RWPE2 (cell line): ENCODE results near the gene MRGPRX3.

ENCODE experiments used
- ATAC-seq: fragments of 200-7000 bp; cut with Tn5 transposase; 3 replicates; pipeline ENCODE4 v1.9.1; 2021; ENCODE audit warnings: low read depth
- DNase-seq: peaks from one replicate; pipeline ENCODE4 v3.0.0-alpha.2; 2020; ENCODE audit warnings: low spot score
- H3K27ac ChIP-seq: fragments of 450-650 bp; 2 replicates; pipeline ENCODE4 v1.5.1; 2017; ENCODE audit warnings: mild to moderate bottlenecking; ENCODE audit not compliant: poor library complexity, severe bottlenecking
- H3K27me3 ChIP-seq: fragments of 250-450 bp; sonication (Bioruptor Pico); 2 replicates; pipeline ENCODE4 v1.5.1; 2021; ENCODE audit warnings: mild to moderate bottlenecking, moderate library complexity; ENCODE audit not compliant: insufficient read depth, poor library complexity, severe bottlenecking
- H3K36me3 ChIP-seq: fragments of 250-450 bp; sonication (Bioruptor Pico); 2 replicates; pipeline ENCODE4 v1.5.1; 2020; ENCODE audit warnings: low read depth, mild to moderate bottlenecking, moderate library complexity
- H3K4me1 ChIP-seq: fragments of 250-450 bp; sonication (Bioruptor Pico); 2 replicates; pipeline ENCODE4 v1.5.1; 2021; ENCODE audit warnings: mild to moderate bottlenecking, moderate library complexity; ENCODE audit not compliant: insufficient read depth, poor library complexity, severe bottlenecking
- H3K4me3 ChIP-seq: fragments of 250-450 bp; sonication (Bioruptor Pico); 2 replicates; pipeline ENCODE4 v1.5.1; 2021; ENCODE audit warnings: mild to moderate bottlenecking, moderate library complexity; ENCODE audit not compliant: severe bottlenecking
- H3K9me3 ChIP-seq: fragments of 250-450 bp; sonication (Bioruptor Pico); 2 replicates; pipeline ENCODE4 v1.5.1; 2021; ENCODE audit warnings: mild to moderate bottlenecking, moderate library complexity; ENCODE audit not compliant: severe bottlenecking
- TF ChIP-seq, protein P1 (sequence below): fragments of 450-650 bp; IDR thresholded peaks from one replicate; pipeline ENCODE4 v1.5.1; 2017; ENCODE audit warnings: mild to moderate bottlenecking, moderate library complexity; ENCODE audit not compliant: poor library complexity, severe bottlenecking

Gene MRGPRX3

DNA sequence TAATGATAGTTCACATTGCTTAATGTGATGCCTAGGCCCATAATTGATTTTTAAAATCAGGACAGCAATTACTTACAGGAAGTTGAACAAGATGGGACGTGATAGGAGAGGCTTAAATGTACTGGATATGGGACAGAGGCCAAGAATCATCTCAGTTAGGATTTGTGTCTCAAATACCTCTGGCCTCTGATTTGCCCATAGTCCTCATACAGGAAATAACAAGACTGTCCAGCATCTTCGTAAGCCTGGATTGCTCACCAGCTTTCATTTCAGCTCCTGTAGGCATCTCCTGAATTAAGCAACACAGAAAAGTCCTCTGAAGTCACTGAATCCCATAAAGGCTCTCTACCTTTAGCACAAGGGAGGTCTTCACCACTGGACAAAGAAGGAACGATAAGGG, at the start of gene MRGPRX3:
Gene MRGPRX3 (plus strand): TSS at position 231 of the 400 bp plus-strand sequence. CDS start 4,632 bp downstream, outside the sequence.
- TF ChIP-seq, protein P1, sequence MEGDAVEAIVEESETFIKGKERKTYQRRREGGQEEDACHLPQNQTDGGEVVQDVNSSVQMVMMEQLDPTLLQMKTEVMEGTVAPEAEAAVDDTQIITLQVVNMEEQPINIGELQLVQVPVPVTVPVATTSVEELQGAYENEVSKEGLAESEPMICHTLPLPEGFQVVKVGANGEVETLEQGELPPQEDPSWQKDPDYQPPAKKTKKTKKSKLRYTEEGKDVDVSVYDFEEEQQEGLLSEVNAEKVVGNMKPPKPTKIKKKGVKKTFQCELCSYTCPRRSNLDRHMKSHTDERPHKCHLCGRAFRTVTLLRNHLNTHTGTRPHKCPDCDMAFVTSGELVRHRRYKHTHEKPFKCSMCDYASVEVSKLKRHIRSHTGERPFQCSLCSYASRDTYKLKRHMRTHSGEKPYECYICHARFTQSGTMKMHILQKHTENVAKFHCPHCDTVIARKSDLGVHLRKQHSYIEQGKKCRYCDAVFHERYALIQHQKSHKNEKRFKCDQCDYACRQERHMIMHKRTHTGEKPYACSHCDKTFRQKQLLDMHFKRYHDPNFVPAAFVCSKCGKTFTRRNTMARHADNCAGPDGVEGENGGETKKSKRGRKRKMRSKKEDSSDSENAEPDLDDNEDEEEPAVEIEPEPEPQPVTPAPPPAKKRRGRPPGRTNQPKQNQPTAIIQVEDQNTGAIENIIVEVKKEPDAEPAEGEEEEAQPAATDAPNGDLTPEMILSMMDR, result no peak
- peak within 1 kb of the TSS; percentile 49 for H3K27ac ChIP-seq
- H3K4me3 ChIP-seq, result no peak within 1 kb of the TSS
- no peaks in the 10 kb centered on the region for H3K9me3 ChIP-seq
- H3K36me3 ChIP-seq, result no peaks in the 10 kb centered on the region
- no peaks in the 10 kb centered on the region for H3K27me3 ChIP-seq
- H3K4me1 ChIP-seq, result peaks cover 6% of the 10 kb centered on the region
- peak; percentile 81 for ATAC-seq
- no peak for DNase-seq

DNA sequence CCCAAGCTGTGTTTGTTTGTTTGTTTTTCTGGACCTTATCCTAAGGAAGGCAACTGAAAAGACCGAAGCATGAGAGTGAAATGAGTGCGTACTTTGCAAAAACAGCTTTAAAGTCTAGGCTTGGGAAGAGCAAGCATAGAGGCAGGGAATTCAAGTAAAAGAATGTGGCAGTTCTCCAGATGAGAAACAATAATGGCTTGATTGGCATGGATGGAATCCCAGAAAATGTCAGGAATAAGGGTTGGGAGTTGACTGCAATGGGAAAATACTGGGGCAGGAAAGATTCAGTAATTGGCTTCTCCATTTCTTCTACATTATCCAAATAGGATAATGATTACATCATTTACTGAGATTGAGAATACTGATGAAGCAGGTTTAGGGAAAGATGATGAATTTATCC, 44.0 kb upstream of the MRGPRX3 start:
- Histone ChIP-seq H3K27ac (no peak overlapping the region), H3K4me3 (no peak overlapping the region), H3K4me1 (no peaks in the 10 kb centered on the region), H3K9me3 (no peaks in the 10 kb centered on the region), H3K27me3 (no peaks in the 10 kb centered on the region), H3K36me3 (peaks cover 96% of the 10 kb centered on the region)
- TF ChIP-seq, protein P1, result no peak
- DNase-seq (no peak), ATAC-seq (no peak)

DNA sequence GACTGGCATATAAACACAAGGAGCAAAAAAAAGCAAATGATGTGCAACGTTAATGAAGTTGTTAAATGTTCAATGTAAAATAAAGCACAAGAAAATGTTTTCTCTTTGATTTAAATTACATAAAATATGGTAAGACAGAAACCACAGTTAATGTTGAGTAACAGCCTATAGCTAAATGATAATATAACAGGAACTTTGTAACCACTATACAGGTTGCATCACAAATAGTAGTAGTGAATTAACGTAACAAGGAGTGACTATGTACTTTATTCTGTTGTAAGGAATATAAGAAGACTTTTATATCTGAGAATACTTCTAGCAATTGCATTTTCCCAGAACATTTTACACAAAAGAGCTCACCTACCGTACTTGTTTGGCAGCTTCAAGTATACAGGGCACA, 43.4 kb upstream of the MRGPRX3 start:
- TF ChIP-seq, protein P1, result no peak
- no peak overlapping the region for H3K27ac ChIP-seq
- ATAC-seq (no peak), DNase-seq (no peak)
- no peak overlapping the region for H3K4me3 ChIP-seq
- peaks cover 97% of the 10 kb centered on the region for H3K36me3 ChIP-seq
- H3K4me1 ChIP-seq, result no peaks in the 10 kb centered on the region
- H3K9me3 ChIP-seq, result no peaks in the 10 kb centered on the region
- H3K27me3 ChIP-seq, result no peaks in the 10 kb centered on the region

DNA sequence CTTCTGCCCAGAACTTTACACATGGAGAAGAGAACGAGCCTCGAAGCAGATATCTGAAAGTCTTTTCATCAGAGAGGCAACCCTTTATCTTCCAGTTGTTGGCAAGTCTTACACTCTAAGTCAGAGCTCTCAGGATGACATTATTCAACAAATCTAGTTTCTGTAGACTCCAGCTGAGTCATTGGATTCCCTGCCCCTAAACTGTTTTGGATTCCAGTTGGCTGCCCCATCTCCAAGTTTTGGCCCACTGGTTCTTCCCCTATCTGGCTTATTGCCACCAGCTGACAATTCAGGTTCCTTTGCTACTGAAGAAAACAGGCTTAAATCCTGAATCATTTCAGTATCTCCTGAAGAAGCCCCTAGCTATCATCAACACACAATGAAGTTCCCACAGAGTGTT, 40.6 kb upstream of the MRGPRX3 start:
- peaks cover 99% of the 10 kb centered on the region for H3K36me3 ChIP-seq
- TF ChIP-seq, protein P1, result no peak
- H3K27me3 ChIP-seq, result no peaks in the 10 kb centered on the region
- ATAC-seq, result no peak
- no peaks in the 10 kb centered on the region for H3K4me1 ChIP-seq
- H3K9me3 ChIP-seq, result no peaks in the 10 kb centered on the region
- no peak overlapping the region for H3K4me3 ChIP-seq
- no peak overlapping the region for H3K27ac ChIP-seq
- no peak for DNase-seq

DNA sequence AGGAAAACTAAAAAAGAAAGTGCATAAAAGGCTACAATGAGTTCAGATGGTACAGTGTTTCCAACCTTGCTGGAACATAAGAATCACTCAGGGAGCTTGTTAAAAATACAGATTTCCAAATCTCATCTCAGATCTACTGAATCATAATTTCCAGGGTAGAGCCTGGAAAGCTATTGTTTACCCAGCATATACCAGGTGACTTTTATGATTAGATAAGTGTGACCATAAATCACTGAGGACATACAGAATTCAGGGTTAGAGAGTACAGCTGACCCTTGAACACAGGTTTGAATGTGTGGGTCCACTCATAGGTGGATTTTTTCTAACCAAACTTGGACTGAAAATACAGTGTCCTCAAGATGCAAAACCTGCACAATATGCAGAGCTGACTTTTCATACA, 38.4 kb upstream of the MRGPRX3 start:
- no peaks in the 10 kb centered on the region for H3K27me3 ChIP-seq
- no peak overlapping the region for H3K4me3 ChIP-seq
- TF ChIP-seq, protein P1, result no peak
- no peak for DNase-seq
- ATAC-seq, result no peak
- no peak overlapping the region for H3K27ac ChIP-seq
- H3K4me1 ChIP-seq, result no peaks in the 10 kb centered on the region
- peaks cover 92% of the 10 kb centered on the region for H3K36me3 ChIP-seq
- H3K9me3 ChIP-seq, result no peaks in the 10 kb centered on the region
